GM11168 (cell line): ENCODE results near the gene PAWR.
"Not testable (repeated sequence)": the region's sequence is repeated elsewhere in the genome, so short reads cannot be mapped to it uniquely, and the experiment has no call there.

Experiments used
- in situ Hi-C: fragments of 300-500 bp; cut with MboI; formaldehyde crosslinking; loops from one replicate; pipeline ENCODE4 v1.12.0; 2022; ENCODE audit warnings: low sequenced_read_pairs; ENCODE audit not compliant: unreplicated experiment

The PAWR gene

GRCh38 chr12:79555028-79555925 is 135.5 kb downstream of the PAWR start:
- in situ Hi-C loops = loop anchor here (5.0 kb wide), 1 partner anchor 182 kb away; no protein-coding TSS in a partner anchor

GRCh38 chr12:79553863-79554574 is 136.7 kb downstream of the PAWR start:
- in situ Hi-C loops = no loop called here

GRCh38 chr12:79552192-79552591 is 138.6 kb downstream of the PAWR start:
- in situ Hi-C loops = no loop called here

- in situ Hi-C loops = no loop called here
Observed at GRCh38 chr12:79549531-79550271, 141.1 kb downstream of the PAWR start.

- in situ Hi-C loops = no loop called here
Observed at GRCh38 chr12:79548610-79548924, 142.2 kb downstream of the PAWR start.

GRCh38 chr12:79547735-79548609 is 142.8 kb downstream of the PAWR start:
- in situ Hi-C loops = no loop called here

- in situ Hi-C loops = no loop called here
Observed at GRCh38 chr12:79547044-79547734, 143.6 kb downstream of the PAWR start.

- in situ Hi-C loops = no loop called here
Observed at GRCh38 chr12:79546466-79547043, 144.2 kb downstream of the PAWR start.

GRCh38 chr12:79544439-79544838 is 146.3 kb downstream of the PAWR start:
- in situ Hi-C loops = not testable (repeated sequence)

GRCh38 chr12:79537675-79538074 is 153.1 kb downstream of the PAWR start:
- in situ Hi-C loops = no loop called here

- in situ Hi-C loops = no loop called here
Observed at GRCh38 chr12:79535751-79536150, 155.0 kb downstream of the PAWR start.
